PC-3 (cell line): ENCODE measurements around the gene KLF16. TPM values are rescaled to one million over a fixed set of nuclear protein-coding genes. Genes with fewer than 3 reads are reported as not detected.

Experiments used
- ATAC-seq: fragments of 200-7000 bp; cut with Tn5 transposase; 2 replicates; pipeline ENCODE4 v1.9.1; 2020; ENCODE audit warnings: mild to moderate bottlenecking, moderate library complexity
- BruUV-seq: library from RNA; stranded (reverse); fragments of 400-500 nt; replicated peaks from 2 replicates; lab custom pipeline; 2021; lab: Mats Ljungman, UMichigan
- CTCF ChIA-PET: fragments of 300-600 bp; sonication (Branson Sonifier 250); formaldehyde crosslinking; loops from one replicate; lab custom pipeline; 2022; ENCODE audit warnings: antibody characterized with exemption; lab: Charles Lee
- POLR2A ChIA-PET: fragments of 300-600 bp; sonication (Branson Sonifier 250); formaldehyde crosslinking; loops from one replicate; lab custom pipeline; 2022; ENCODE audit warnings: antibody characterized with exemption; ENCODE audit not compliant: unreplicated experiment; lab: Charles Lee
- DNase-seq: peaks from one replicate; pipeline ENCODE4 v3.0.0-alpha.2; 2015
- H2AFZ ChIP-seq: fragments of 300-600 bp; sonication (generic); 2 replicates; pipeline ENCODE4 v1.6.0; 2016; ENCODE audit warnings: antibody characterized with exemption, low read length
- H3F3A ChIP-seq: fragments of 300-600 bp; sonication (generic); one replicate; pipeline ENCODE4 v1.6.0; 2017; ENCODE audit warnings: antibody characterized with exemption, low read length, control low read depth, mild to moderate bottlenecking; ENCODE audit not compliant: unreplicated experiment
- H3K27ac ChIP-seq: fragments of 300-600 bp; sonication (generic); 2 replicates; pipeline ENCODE4 v1.5.1; 2016; ENCODE audit warnings: mild to moderate bottlenecking, low read length
- H3K27me3 ChIP-seq: fragments of 300-600 bp; sonication (generic); 2 replicates; pipeline ENCODE4 v1.6.1; 2016; ENCODE audit warnings: low read length, mixed read lengths
- H3K36me3 ChIP-seq: fragments of 300-600 bp; sonication (generic); 2 replicates; pipeline ENCODE4 v1.6.1; 2016; ENCODE audit warnings: low read depth, mixed run types, low read length, mixed read lengths
- H3K4me1 ChIP-seq: fragments of 300-600 bp; sonication (generic); 2 replicates; pipeline ENCODE4 v1.5.1; 2016; ENCODE audit warnings: low read length; ENCODE audit not compliant: insufficient read depth
- H3K4me2 ChIP-seq: fragments of 300-600 bp; sonication (generic); 2 replicates; pipeline ENCODE4 v1.6.0; 2016; ENCODE audit warnings: low read length
- H3K4me3 ChIP-seq: fragments of 300-600 bp; sonication (generic); 2 replicates; pipeline ENCODE4 v1.5.1; 2016; ENCODE audit warnings: mild to moderate bottlenecking, low read length, mixed read lengths
- H3K79me2 ChIP-seq: fragments of 300-600 bp; sonication (generic); 2 replicates; pipeline ENCODE4 v1.6.1; 2017; ENCODE audit warnings: low read length, mixed read lengths
- H3K9ac ChIP-seq: fragments of 300-600 bp; sonication (generic); 2 replicates; pipeline ENCODE4 v1.6.0; 2016; ENCODE audit warnings: mild to moderate bottlenecking, low read length
- H3K9me2 ChIP-seq: fragments of 300-600 bp; sonication (generic); replicated peaks from 2 replicates; pipeline ENCODE4 v1.6.1; 2016; ENCODE audit warnings: mixed run types, low read length, mixed read lengths
- H3K9me3 ChIP-seq: fragments of 300-600 bp; sonication (generic); 2 replicates; pipeline ENCODE4 v1.6.1; 2016; ENCODE audit warnings: low read length, mixed read lengths
- H4K20me1 ChIP-seq: fragments of 300-600 bp; sonication (generic); 2 replicates; pipeline ENCODE4 v1.6.1; 2016; ENCODE audit warnings: low read length, mixed read lengths
- CTCF ChIP-seq: fragments of 300-600 bp; sonication (generic); conservative IDR thresholded peaks from 2 replicates; pipeline ENCODE4 v1.5.1; 2017; ENCODE audit warnings: antibody characterized with exemption, low read depth, mild to moderate bottlenecking, low read length
- EZH2 ChIP-seq: fragments of 300-600 bp; sonication (generic); IDR thresholded peaks from one replicate; pipeline ENCODE4 v1.6.1; 2017; ENCODE audit warnings: antibody characterized with exemption, mild to moderate bottlenecking, low read length; ENCODE audit not compliant: unreplicated experiment
- EZH2phosphoT487 ChIP-seq: fragments of 300-600 bp; sonication (generic); IDR thresholded peaks from 2 replicates; pipeline ENCODE4 v1.6.1; 2018; ENCODE audit warnings: mild to moderate bottlenecking, antibody characterized with exemption, low read length, borderline replicate concordance
- intact Hi-C: fragments of 100-400 bp; cut with micrococcal nuclease; formaldehyde crosslinking; loops from 2 replicates; pipeline ENCODE4 v1.9.0; 2023
- total RNA-seq: library from RNA; depleted of rRNA; stranded (reverse); fragments of >200 nt; gene quantifications from 2 replicates; pipeline ENCODE4 v1.2.3, GENCODE V29; 2014

KLF16 gene
- total RNA-seq, 1 experiment from 2014 or later: 15.1 TPM

GRCh38 chr19:1856345-1856697, 7.1 kb downstream of the KLF16 start:
- no peak overlapping the region for H3K27ac ChIP-seq
- BruUV-seq: no TSS peak
- TF ChIP-seq CTCF: no peak
- TF ChIP-seq EZH2phosphoT487: no peak
- no peak for TF ChIP-seq EZH2
- ATAC-seq (no peak), DNase-seq (no peak)
- H4K20me1 ChIP-seq: peaks cover 20% of the 10 kb centered on the region
- H3K27me3 ChIP-seq: no peaks in the 10 kb centered on the region
- H3K4me3 ChIP-seq: no peak overlapping the region
- ChIA-PET POLR2A (no interaction called here), CTCF (no interaction called here)
- H3K9ac ChIP-seq: no peak overlapping the region
- no peak overlapping the region for H3K4me2 ChIP-seq
- no peaks in the 10 kb centered on the region for H3K36me3 ChIP-seq
- H3K9me3 ChIP-seq: no peaks in the 10 kb centered on the region
- H2AFZ ChIP-seq: no peak overlapping the region
- H3K79me2 ChIP-seq: peaks cover 72% of the 10 kb centered on the region
- no peaks in the 10 kb centered on the region for H3F3A ChIP-seq
- H3K9me2 ChIP-seq: no peaks in the 10 kb centered on the region
- intact Hi-C loops: no loop called here
- peaks cover 15% of the 10 kb centered on the region; the same call in 1 of the 2 replicates for H3K4me1 ChIP-seq

GRCh38 chr19:1855828-1856255, 7.5 kb downstream of the KLF16 start:
- no peak overlapping the region for H2AFZ ChIP-seq
- no peak overlapping the region for H3K4me2 ChIP-seq
- intact Hi-C loops: no loop called here
- no peak overlapping the region for H3K4me3 ChIP-seq
- no peaks in the 10 kb centered on the region for H3F3A ChIP-seq
- no peaks in the 10 kb centered on the region for H3K27me3 ChIP-seq
- no peak overlapping the region for H3K9ac ChIP-seq
- H4K20me1 ChIP-seq: peaks cover 15% of the 10 kb centered on the region
- DNase-seq (no peak), ATAC-seq (no peak)
- POLR2A ChIA-PET: no interaction called here
- CTCF ChIA-PET: no interaction called here
- BruUV-seq: no TSS peak
- H3K9me2 ChIP-seq: no peaks in the 10 kb centered on the region
- no peak for TF ChIP-seq EZH2
- no peak for TF ChIP-seq CTCF
- peaks cover 67% of the 10 kb centered on the region for H3K79me2 ChIP-seq
- no peaks in the 10 kb centered on the region for H3K36me3 ChIP-seq
- no peak overlapping the region for H3K27ac ChIP-seq
- no peaks in the 10 kb centered on the region for H3K9me3 ChIP-seq
- peaks cover 15% of the 10 kb centered on the region; the same call in 1 of the 2 replicates for H3K4me1 ChIP-seq

DNA sequence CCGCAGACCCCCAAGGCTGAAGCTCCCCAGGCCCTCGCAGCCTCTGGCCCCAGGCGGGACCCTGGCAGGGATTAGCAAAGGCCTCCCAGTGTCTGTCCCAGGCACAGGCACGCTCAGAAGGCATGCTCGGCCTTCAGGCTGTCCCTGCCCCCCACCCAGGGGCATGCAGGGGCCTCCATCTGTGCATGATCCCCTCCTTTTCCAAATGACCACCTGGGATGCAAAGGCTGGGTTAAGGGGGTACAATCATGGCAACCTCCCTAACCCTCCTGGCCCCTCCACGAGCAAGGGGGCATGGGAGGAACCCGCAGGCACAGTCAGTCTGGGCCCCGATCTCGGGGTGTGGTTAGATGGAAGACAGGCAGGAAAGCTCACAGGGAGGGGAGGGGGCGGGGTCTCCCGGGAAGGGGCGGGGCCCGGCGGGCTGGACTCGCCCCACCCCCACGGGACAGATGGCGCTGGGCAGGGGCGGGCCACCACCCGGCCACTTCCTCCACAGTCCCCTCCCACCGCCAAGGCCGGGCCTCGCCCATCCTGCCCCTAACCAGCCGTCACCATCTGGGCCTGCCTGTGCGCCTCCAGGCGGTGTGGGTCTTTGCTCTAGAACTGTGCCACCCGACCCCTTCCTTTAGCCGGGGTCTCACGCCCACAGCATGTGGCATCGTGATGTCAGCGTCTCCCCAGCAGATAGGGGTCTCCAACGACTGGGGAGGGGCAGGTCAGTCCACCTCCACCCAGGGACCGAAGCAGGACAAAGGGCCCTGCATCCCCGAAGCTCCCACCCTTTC, 8.1 kb downstream of the KLF16 start:
- Histone ChIP-seq H3K9ac (no peak overlapping the region), H2AFZ (no peak overlapping the region), H3K4me3 (no peak overlapping the region), H3K27ac (no peak overlapping the region), H3F3A (no peaks in the 10 kb centered on the region), H3K9me3 (no peaks in the 10 kb centered on the region), H3K4me2 (no peak overlapping the region), H3K27me3 (no peaks in the 10 kb centered on the region), H4K20me1 (peaks cover 9% of the 10 kb centered on the region; the same call in 1 of the 2 replicates), H3K79me2 (peaks cover 61% of the 10 kb centered on the region), H3K4me1 (peaks cover 9% of the 10 kb centered on the region; the same call in 1 of the 2 replicates), H3K36me3 (no peaks in the 10 kb centered on the region), H3K9me2 (no peaks in the 10 kb centered on the region)
- peak; percentile 38 for DNase-seq
- TF ChIP-seq CTCF (no peak), EZH2phosphoT487 (no peak), EZH2 (no peak)
- ChIA-PET CTCF (no interaction called here), POLR2A (interaction anchor here (0.6 kb wide), 1 partner anchor 197 kb away, joined by 6 read pairs; no protein-coding TSS in a partner anchor)
- peak; percentile 60 for ATAC-seq
- intact Hi-C loops: no loop called here
- no TSS peak for BruUV-seq
